Activated CD8-positive, alpha-beta memory T cell treated with anti-CD3 and anti-CD28 coated beads for 1 hour (primary cell): ENCODE data around the gene KCNMB3.
"Not testable (repeated sequence)": the region's sequence is repeated elsewhere in the genome, so short reads cannot be mapped to it uniquely, and the experiment has no call there.

Experiments used
- DNase-seq, 2 donors: peaks; one replicate each; pipeline ENCODE4 v3.0.0-alpha.2; 2020; ENCODE audit warnings: low read depth in 1 of 2; ENCODE audit errors: extremely low read depth in 1 of 2

KCNMB3 gene, protein sequence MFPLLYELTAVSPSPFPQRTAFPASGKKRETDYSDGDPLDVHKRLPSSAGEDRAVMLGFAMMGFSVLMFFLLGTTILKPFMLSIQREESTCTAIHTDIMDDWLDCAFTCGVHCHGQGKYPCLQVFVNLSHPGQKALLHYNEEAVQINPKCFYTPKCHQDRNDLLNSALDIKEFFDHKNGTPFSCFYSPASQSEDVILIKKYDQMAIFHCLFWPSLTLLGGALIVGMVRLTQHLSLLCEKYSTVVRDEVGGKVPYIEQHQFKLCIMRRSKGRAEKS

DNA sequence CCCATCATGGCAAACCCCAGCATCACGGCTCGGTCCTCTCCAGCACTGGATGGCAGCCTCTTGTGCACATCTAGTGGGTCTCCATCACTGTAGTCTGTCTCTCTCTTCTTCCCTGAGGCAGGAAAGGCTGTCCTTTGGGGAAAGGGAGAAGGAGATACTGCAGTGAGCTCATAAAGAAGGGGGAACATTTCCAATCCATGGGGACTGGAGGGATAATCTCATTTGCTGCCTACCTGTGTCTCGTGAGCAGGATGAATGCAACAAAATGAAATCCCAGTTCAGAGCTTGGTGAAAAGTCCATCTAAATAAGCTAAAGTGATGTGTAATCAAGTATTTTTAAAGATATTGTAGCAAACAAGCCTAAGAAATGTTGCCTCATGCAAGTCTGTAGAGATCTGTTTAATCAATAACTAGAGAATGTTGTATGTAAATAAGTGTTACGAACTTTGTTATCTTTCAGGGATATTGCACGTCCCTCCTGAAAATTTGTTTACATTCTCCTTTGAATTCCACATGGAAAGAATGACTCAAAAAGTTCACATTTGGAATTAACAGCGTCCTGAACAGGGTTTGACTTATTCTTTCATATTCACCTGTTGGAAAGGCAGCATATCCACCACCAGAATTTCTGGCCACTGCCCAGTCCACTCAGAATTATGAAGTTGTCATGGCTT, at the start of gene KCNMB3:
Gene KCNMB3 (minus strand): TSS at position 312 of the 674 bp plus-strand sequence. CDS start 124 bp downstream, at position 188.
- no peak for DNase-seq

DNA sequence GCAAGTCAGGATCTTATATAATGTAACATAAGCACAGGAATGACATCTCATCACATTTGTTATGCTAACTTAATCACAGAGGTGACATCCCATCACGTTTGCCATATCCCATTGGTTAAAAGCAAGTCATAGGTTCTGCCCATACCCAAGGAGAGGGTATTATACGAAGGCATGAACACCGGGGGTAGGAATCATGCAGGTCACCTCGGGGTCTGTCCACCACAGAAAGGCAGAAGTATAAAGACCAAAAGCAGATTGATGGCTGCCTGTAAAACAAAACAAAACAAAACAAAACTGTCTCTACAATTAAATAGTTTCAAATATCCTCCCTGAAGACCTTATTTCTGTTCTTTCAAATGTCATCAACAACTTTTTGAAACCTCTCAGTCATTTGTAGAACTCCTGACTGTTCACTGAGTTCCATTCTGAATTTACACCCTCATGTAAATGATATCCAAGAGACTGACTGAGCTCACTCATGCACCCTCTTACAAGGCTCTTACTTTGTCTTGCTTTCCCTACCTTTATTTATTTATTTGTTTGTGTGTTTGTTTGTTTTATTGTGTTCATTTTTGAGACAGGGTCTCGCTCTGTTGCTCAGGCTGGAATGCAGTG, 49.2 kb upstream of the KCNMB3 start:
- DNase-seq: no peak

DNA sequence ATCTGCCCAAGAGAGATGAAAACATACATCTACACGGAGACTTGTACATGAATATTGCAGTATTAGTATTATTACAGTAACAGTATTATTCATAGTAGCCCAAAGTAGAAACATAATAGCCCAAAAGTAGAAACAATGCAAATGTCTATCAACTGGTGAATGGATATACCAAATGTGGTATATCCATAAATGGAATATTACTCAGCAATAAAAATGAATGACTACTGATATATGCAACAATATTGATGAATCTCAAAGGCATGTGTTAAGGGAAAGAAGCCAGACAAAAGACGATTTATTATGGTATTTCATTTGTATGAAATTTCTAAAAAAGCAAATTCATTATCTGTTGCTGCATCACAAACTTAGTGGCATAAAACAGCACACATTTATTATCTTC, 48.4 kb upstream of the KCNMB3 start:
- no peak for DNase-seq

DNA sequence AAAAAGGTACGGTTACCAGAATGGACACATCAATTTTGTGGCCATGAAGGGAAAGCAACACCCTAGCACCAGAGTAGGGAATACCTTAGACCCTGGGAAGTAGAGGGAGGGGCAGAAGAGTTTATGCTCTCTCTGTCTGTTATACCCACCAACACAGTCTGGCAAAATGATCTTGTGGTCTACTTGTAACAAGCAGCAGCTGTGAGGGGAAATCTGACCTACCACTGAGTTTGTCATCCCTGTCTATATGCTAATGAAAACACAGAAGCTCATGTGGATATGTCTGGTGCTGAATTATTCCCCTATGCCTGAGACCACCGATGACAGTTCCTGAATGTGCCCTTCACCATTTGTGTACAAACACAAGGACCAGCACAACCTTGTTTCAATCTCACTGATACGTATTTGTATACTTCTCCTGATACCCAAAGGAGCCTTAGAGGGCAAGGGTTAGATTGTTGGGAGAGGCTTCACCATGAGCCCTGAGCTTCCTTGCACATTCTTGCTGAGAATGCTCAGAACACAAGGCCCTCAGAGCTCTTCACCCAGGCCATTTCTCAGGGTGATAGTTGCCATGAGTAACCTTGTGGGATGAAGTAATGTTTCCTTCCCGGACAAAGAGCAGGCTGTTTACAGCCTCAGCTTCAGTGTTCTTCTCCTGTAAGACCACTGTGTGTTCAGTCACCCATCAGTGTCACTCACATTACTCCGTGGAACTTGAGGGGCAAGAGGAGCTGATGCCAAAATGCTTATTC, 47.2 kb upstream of the KCNMB3 start:
- no peak for DNase-seq

DNA sequence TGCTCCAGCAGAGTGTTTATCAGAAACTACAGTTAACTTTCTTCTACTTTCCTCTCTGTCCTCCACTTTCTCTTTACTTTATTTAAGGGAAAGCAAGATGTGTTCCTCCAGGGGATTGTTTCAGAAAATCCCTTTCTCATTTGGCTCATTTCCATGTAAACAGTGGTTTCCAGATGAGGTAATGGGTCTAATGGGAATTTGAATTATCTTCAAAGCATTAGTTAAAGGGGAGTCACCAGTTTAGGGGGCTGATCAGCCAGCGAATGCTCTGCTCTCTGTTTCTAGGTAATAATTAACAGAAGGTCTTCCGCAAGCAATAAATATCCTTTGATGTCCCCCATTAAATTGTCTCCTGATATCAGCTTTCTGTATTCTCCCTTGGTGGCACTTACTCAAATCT, 41.5 kb upstream of the KCNMB3 start:
- DNase-seq: no peak

DNA sequence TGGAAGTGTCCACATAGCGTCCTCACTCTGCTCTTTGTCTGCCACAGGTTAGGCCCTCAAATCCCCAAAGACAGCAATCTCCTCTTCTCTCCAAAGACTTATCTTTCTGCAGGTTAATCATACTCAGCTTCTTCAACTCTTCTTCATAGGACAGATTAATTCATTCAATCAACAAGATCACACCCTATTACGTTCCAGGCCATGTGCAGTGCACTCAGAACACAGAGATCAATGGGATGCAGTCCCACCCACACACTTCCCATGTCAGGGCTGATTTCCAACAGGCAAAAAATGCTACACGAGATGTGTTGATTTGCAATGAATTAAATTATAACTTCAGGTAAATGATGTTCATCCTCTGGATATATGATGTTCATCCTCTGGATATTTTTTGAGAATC, 38.4 kb upstream of the KCNMB3 start:
- DNase-seq: no peak

DNA sequence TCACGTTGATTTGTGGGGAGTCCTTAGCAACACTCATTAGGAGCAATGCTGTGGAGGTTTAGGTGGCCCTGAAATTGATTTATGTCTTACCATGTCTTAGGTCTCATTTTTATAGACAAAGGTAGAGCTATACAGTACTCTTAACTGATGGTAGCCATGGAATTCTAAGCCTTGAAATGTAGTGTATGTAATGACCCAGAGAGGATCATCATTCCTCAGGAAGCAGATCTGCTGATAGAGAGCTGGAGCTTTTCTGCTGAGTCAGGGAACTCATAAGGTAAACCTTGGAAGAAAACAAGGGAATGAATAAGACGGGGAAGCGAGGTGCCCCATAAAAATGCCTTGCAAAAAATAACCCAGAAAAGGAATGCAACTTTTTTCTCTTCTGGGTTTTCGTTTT, 37.9 kb upstream of the KCNMB3 start:
- DNase-seq: no peak

DNA sequence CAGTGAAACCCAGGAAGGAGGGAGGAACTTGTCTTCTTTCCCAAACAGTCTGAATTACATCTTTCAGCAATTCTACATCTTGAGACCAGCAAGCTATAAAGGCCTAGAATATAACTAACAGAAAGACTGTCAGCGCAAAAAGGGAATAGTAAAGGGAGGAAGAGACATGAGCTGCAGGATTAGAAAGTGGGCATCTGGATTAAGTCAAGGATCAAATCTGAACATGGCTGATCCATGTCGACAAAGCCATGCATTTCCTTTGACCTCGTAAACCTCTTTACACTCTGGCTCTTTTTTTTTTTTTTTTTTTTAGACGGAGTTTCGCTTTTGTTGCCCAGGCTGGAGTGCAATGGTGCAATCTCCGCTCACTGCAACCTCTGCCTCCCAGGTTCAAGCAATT, 35.4 kb upstream of the KCNMB3 start:
- DNase-seq: no peak

DNA sequence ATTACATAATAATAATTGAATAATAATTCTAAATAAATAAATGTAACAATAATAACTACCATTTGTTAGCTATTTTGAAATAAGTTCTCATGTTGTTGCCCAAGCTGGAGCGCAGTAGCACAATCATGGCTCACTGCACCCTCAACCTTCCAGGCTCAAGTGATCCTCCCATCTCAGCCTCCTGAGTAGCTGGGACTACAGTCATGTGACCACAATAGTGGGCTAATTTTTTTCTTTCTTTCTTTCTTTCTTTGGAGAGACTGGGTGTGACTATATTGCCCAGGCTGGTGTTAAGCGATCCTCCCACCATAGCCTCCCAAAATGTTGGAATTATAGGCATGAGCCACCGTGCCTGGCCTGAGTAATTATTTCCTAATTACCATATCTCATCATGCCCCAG, 30.9 kb upstream of the KCNMB3 start:
- DNase-seq: no peak

DNA sequence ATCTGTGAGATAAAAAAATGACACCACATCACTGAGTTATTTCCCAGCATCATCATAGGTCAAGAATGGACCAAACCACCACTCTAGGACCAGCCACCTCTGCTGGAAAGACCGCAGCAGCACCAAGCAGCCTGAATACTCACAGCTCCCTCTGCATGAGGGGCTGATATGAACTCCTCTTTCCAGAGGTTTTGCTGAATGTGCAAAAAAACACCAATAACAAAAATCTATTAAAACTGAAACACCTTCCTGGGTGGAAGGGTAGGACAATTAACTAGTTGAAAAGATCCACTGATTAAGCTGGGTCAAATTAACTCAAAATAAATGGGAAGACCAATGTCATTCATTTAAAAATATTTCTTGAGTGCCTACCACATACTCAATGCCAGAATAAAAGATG, 28.9 kb upstream of the KCNMB3 start:
- DNase-seq: no peak

DNA sequence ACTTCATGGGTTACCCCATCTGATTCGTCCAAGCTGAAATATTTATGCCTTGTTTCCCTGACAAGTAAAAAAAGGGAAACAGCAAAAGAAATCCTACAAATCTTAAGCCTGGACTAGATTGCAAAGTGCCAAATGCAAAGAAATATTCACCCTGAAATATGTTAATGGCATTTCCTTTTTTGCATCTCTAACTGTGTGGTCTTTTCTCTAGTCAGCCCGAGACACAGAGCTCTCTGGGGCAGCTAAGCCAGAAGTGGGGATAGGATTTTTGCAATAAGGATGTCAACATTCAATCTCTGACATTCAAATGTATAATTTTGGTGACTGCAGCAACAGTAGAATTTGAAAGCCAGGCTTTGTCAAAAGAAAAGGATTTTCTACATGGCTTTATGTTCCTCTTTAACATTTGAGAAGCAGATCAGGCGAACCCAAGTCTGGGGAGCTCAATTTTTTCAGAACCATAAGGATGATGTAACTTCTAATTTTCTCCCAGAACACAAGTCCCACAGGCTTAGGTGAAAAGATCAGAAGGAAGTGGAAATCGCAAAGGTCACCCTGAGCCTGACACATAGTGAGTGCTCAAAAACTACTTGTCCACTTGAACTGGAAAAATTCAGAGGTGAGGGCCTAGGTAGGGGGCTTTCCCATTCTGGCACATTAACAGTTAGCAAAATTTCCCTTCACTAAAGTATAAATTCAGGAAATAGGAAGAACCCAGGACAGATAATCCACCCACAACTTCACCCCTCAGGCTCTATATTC, 28.2 kb upstream of the KCNMB3 start:
- no peak for DNase-seq

DNA sequence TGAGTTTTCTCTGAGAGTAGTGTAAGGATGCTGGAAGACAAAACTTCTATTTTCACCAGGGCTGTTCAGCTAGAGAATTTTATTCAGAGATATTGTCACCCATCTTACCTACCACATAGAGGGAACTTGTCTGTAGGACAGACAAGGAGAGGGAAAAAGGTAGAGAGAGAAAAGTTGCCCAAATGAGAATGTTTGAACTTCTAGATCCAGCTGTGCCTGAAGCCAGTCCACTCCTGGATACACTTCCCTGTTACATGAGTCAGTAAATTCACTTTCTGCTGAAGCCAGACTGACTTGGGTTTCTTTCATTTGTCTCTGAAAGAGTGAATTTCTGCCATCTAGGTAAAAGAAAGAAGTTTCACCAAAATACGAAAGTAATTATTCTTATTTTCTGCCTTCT, 27.2 kb upstream of the KCNMB3 start:
- no peak for DNase-seq

DNA sequence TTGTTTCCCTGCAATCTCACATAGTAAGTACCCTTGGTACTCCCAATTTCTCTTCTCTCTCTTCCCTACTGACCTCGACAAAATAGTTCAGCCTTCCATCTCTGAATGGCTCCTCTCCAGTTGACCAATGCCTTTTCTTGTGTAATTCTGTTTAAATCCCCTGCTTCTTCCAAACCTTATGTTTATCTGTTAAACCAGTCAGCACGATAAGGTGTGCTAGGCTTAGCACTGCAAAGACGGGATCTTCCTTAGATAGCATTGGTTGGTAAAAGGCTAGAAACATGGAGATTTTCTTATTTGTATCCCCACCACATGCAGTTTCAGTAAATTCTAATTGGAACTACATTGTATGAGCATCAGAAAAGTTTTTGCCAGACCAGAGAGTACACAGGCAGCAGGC, 25.8 kb upstream of the KCNMB3 start:
- no peak for DNase-seq

DNA sequence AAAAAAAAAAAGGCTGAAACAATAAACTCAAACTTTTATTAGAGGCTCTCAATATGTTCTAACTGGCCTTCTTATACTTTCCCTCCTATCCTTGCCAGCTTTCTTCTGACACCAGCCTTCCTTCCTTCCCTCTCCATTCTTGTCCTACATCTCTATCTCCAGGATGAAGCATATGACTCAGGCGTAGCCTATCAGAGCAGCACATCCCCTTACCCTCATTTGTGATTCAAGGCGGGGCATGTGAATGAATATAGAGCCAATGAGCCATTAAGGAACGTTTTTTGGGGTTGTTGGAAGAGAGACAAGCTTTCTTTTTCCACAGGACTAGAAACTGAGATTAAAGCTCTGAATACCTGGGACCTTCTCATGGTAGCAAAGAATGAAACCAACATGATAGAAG, 25.1 kb upstream of the KCNMB3 start:
- no peak for DNase-seq

DNA sequence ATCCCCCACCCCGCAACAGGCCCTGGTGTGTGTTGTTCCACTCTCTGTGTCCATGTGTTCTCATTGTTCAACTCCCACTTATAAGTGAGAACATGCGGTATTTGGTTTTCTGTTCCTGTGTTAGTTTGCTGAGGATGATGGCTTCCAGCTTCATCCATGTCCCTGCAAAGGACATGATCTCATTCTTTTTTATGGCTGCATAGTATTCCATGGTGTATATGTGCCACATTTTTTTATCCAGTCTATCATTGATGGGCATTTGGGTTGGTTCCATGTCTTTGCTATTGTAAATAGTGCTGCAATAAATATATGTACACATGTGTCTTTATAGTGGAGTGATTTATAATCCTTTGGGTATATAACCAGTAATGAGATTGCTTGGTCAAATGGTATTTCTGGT, 23.5 kb upstream of the KCNMB3 start:
- not testable (repeated sequence) for DNase-seq

DNA sequence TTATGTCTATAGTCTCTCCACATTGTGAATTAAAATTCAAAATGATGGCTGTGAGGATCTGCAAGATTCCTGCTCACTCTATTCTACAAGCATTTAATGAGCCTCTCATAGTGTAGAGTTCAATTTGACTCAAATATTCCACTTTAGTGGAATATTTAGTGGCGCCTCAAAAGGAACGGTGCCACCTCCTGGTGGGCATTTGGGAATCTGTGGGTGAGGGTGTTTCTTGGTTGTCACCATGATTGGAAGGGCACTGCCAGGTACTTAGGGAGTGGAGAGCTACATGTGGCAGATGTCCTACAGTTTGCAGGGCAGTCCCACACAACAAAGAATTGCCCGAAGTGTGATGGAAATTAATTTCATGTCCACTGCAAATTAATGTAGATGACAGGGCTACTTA, 21.5 kb upstream of the KCNMB3 start:
- no peak for DNase-seq

DNA sequence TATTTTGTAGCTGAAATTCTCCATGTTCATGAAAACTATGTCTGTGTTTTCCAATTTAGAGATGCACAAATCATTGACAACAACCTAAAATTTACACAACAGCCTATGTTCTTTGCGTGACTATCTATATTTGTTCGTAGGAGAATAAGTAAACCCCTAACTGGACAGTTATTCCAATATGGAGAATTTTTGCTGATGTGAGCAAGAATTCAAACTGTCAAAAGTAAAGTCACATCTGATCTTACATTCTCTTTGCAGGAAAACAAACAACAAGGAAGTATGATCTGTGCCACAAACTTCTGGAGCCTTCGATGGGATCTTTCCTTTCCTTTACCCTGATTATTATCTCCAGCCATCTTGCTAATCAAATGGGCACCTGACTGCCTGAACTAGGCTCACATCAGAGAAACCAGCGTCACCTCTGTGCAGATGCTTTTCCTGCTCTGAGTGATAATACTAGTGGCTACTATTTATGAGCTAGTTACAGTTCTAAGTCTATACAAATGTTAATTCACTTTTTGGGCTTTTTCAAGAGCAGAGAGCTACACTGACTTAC, 18.3 kb upstream of the KCNMB3 start:
- no peak for DNase-seq

DNA sequence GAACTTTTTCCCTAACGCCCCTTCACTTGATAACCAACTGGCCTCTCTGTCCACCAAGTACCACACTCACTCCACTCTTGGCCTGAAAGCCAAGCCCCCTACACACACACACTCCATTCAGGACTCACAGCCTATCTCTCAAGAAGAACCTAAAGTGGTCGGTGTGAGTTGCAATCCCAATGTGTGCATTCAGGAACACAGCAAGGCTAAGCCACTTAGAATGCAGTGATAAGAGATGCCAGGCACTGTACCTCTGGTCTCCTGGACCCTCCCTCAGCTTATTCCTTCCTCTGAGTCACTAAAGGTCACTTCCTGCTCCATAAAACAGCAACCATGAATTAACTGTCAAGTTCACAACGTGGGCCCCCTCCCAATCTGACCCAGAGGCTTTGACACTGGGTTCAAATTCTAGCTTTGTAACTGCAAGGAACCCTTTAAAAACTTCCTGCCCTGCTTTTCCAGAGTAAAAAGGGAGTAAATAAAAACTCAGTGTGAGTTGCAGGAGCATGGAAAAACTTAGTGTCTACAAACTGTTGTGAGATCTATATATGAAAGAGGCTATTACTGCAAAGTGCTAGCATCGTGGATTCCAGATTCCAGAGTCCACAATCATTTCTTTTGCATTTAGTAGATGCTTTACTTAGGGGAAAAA, 17.6 kb upstream of the KCNMB3 start:
- DNase-seq: no peak

DNA sequence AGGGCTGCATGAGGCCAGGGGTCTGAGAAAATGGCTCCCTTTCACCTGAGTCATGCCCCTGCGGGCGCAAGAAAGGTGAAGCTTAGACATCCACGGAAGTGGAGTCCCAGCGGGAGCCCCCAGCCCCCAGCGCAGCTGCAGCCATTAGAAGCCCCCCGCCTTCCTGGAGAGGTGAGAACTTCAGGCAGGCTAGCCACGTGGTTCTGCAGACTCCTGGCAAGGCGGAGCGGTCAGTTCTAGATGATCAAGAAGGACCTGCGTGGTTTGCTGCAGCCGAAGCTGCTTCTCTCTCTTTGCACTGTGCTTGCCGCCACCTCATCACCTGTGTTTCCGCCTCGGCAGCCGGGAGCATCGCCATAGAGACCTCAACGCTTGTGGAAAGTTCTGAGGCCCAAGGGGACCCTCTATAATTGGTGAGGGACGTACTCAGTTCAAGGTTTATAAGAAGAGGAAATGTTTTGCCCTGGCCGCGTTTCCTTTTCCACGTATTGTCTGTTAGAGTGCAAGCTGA, 15.8 kb upstream of the KCNMB3 start:
- no peak for DNase-seq

DNA sequence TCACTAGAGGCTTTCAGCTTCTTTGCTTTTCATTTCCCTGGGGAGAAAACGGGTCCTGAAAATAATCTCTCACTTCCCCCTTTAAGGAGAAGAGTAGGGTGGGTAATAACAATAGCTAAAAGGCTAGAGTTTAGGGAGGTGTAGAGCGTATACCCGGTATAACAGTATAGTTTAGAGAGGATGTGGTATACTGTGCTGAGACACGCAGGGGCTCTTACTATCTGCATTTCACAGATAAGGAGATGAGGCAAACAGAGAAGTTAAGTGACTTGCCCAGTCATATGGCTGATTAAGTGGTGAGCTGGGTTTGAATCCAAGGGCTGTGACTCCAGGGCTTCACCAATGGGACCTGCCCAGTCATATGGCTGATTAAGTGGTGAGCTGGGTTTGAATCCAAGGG, 15.0 kb upstream of the KCNMB3 start:
- no peak for DNase-seq
